MG63 (cell line): Measurements from ENCODE around the gene DMWD. TPM values are rescaled to one million over a fixed set of nuclear protein-coding genes. Genes with fewer than 3 reads are reported as not detected.
A peak's percentile ranks its signal among the peaks of the same experiment; 100 is the strongest.

Experiments
- DNase-seq: peaks from one replicate; pipeline ENCODE4 v3.0.0-alpha.2; 2020
- H3K27me3 ChIP-seq: fragments of 250-450 bp; sonication (Bioruptor Pico); 2 replicates; pipeline ENCODE4 v1.5.1; 2020; ENCODE audit warnings: mild to moderate bottlenecking, moderate library complexity
- H3K36me3 ChIP-seq: fragments of 250-450 bp; sonication (Bioruptor Pico); 2 replicates; pipeline ENCODE4 v1.5.1; 2020; ENCODE audit warnings: mild to moderate bottlenecking, moderate library complexity
- H3K4me3 ChIP-seq: fragments of 250-450 bp; sonication (Bioruptor Pico); 2 replicates; pipeline ENCODE4 v1.5.1; 2020; ENCODE audit warnings: mild to moderate bottlenecking, moderate library complexity
- H3K9me3 ChIP-seq: fragments of 250-450 bp; sonication (Bioruptor Pico); 2 replicates; pipeline ENCODE4 v1.5.1; 2020; ENCODE audit warnings: mild to moderate bottlenecking, moderate library complexity
- total RNA-seq: library from RNA; depleted of rRNA; stranded (reverse); fragments of >200 nt; shearing (Covaris generic); gene quantifications from 2 replicates; pipeline ENCODE4 v1.2.3, GENCODE V29; 2014; ENCODE audit warnings: low replicate concordance

DMWD gene
- total RNA-seq, 1 experiment from 2014 or later, result 30.4 TPM

DNA sequence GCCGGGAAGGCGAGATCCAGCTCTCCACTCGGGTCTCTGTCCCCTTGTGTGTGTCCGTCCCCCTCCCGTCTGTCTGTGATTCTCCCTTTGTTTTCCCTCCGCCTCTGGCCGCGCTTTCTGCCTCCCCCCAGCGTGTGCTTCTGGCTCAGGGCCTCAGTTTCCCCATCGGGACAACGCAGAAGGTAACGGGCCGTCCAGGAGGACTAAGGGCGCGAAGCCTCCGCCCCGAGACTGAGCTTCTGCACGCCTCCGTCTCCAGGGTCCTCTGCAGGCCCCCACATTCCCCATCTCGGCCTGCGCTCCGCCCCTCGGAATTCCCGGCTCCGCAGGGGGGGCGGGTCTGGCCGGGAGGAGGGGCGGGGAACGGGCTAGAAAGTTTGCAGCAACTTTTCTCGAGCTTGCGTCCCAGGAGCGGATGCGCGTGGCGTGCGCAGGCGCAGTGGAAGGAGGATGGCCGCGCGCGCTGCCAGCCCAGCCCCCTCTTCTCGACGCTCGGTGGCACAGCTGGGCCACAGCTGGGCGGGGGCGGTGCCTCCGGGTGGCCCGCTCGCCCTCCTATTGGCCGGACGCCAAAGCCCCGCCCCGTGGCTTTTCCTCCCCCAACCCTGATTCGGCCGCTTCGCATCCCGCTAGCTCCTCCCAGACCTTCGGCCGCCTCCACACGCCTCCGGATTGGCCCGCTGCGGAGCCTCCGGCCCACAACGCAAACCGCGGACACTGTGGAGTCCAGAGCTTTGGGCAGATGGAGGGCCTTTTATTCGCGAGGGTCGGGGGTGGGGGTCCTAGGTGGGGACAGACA is 23.5 kb downstream of the DMWD start, which contains the start of gene SIX5:
TSS of gene SIX5 (minus strand) at position 269 of the 799 bp plus-strand sequence. CDS start 408 bp downstream, outside the sequence.
- Histone ChIP-seq H3K27me3 (no peaks in the 10 kb centered on the region), H3K36me3 (peaks cover 50% of the 10 kb centered on the region), H3K9me3 (no peaks in the 10 kb centered on the region), H3K4me3 (peak within 1 kb of the TSS; percentile 78)
- peak; percentile 98 for DNase-seq

DNA sequence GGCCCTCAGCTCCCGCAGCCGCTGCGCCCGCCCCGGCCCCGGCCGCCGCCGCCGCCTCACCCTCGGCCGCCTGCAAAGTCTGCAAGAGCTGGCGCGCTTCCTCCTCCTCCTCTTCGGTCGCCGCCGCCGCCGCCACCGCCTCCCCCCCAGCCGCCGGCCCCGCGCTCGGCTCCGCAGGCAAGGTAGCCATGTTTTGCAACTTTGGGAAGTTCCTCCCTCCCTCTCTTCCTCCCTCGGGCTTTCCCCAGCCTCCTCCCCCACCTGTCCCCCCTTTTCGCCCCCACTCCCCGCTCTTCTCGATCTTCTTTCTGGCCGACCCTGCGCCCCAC is 24.0 kb downstream of the DMWD start:
- Histone ChIP-seq H3K27me3 (no peaks in the 10 kb centered on the region), H3K4me3 (peak overlapping the region; percentile 78), H3K36me3 (peaks cover 47% of the 10 kb centered on the region), H3K9me3 (no peaks in the 10 kb centered on the region)
- peak; percentile 64 for DNase-seq

DNA sequence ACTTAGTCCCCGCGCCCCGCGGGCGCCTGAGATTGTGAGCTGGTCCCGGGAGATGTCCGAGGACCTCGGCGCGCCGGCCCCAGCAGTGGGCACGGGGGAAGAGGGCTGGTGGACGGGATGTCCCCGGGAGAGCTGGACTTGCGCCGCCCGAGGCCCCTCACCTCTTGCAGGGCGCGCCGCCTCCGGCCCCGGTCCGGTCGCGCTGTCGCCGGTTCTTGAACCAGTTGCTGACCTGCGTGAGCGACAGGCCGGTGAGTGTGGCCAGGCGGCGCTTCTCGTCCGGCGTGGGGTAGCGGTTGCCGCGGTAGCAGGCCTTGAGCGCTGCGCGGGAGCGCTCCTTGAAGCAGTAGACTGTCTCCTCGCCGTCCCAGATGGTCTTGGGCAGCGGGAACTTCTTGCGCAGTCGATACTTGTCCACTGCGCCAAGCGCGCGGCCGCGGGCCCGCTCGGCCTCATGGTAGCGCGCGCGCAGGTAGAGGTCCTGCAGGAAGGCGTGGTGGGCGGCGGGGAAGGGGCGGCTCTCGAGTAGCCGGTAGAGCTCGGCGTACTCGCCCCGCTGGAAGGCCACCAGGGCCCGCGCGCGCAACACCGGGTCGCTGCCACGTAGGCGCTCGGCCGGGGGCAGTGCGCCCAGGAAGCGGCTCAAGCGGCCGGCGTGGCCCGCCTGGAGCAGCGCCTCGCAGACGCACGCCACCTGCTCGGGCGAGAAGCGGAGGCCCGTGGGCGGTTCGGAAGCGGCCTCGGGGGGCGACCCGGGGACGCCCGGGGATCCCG is 24.6 kb downstream of the DMWD start:
- DNase-seq, result peak; percentile 82
- peaks cover 42% of the 10 kb centered on the region for H3K36me3 ChIP-seq

DNA sequence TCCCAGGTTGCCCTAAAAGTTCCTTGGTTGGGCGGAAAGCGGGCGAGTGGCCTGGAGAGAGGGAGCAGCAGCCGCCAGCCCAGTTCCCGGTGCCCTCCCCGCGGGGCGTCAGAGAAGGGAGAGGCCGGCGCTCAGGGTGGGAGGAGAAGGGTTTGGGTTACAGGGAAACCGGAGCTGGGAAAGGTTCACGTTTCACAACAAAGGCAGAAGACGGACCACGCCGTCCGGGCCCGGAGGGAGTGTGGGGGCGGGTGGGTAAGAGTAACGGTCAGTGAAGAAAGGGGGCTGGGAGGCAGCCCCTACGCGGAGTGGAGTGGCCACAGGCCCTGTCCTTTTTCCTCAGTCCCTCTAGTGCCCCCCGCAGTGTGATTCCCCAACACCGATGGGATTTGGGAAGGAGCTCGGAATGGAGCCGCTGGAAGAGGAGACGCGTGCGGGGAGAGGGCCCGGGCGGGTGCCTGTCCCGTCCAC is 25.2 kb downstream of the DMWD start:
- peaks cover 35% of the 10 kb centered on the region for H3K36me3 ChIP-seq
- H3K9me3 ChIP-seq, result no peaks in the 10 kb centered on the region
- DNase-seq, result peak; percentile 92
- H3K27me3 ChIP-seq, result no peaks in the 10 kb centered on the region
- peak overlapping the region; percentile 78 for H3K4me3 ChIP-seq

More for the DNA sequence above, 24.6 kb downstream of the DMWD start:
- Histone ChIP-seq H3K9me3 (no peaks in the 10 kb centered on the region), H3K4me3 (peak overlapping the region; percentile 78), H3K27me3 (no peaks in the 10 kb centered on the region)

DNA sequence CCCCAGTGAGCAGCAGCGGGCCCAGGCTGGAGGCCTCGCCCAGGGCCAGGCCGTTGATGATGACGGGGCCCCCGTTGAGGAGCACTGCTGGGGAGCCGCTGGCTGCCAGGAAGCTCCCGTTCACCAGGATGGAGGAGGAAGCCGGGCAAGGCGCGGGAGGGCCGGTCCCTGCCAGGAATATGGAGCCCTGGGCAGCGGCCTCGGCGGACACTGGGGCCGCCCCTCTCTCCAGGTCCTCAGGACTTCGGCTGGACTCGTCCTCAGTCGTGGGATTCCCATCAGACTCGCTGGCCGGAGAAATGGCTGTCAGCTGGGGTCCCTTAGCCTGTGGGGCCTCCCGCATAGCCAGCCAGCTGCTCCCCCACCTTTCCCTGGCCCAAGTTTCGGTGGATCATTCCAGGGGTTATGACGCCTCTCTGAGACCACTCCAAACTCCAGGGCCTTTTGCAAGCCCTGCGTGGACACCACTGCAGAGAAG is 25.7 kb downstream of the DMWD start:
- DNase-seq, result peak; percentile 46
- H3K4me3 ChIP-seq, result peak overlapping the region; percentile 78
- H3K9me3 ChIP-seq, result no peaks in the 10 kb centered on the region
- H3K27me3 ChIP-seq, result no peaks in the 10 kb centered on the region
- H3K36me3 ChIP-seq, result peaks cover 31% of the 10 kb centered on the region

DNA sequence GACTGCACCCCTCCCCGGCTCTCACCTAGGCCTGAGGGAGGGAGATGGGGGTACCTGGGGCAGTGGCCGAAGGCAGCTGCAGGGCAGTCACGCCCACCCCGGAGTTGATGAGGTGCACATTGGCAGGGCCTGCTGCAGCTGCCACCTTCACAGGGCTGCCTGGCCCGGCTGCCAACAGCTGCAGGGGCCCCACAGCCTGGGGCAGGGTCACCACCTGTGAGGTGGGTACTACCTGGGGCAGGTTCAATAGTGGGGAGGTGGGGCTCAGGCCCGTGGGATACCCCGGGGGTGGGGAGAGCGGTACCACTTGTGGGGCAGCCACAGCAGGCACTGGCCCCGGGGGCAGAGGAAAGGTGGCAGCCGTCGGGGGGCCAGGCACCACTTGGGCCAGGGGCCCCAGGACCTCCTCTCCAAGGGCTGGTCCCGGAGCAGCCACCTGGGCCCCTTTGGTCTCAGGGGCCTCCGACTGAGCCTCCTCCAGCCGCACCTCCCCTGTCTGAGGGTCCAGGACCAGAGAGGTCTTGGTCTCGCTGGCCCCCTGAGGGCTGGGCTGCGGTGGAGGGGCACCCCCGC is 26.3 kb downstream of the DMWD start:
- DNase-seq, result no peak
- H3K4me3 ChIP-seq, result peak overlapping the region; percentile 78
- H3K27me3 ChIP-seq, result no peaks in the 10 kb centered on the region
- H3K9me3 ChIP-seq, result no peaks in the 10 kb centered on the region
- H3K36me3 ChIP-seq, result peaks cover 28% of the 10 kb centered on the region

DNA sequence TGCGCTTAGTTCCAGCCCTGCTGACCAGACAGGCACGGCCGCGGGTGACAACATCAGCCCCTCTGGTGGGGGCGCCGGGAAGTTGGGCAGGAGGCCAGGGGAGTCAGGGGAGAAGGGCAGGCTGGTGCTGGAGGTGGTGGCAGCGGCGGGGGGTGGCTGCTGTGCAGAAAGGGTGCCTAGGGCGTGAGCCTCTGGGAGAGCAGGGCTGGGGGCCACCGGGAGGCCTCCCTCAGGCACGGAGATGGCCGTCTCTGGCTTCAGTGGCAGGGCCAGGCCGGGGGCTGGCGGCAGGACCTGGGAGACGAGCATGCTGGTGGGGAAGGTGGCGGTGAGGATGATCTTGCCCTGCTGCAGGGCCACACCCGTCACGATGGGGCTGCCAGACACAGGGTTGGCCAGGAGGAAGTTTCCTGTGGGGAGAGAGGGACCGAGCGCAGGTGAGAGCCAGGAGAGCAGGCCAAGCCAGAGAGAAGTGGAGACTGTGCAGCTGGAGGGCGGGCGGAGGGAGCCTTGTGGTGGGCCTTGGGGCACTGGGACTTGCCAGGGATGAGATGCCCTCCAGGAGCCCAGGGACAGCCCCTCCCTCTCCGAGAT is 26.8 kb downstream of the DMWD start:
- H3K4me3 ChIP-seq, result no peak overlapping the region
- no peak for DNase-seq
- no peaks in the 10 kb centered on the region for H3K27me3 ChIP-seq

DNA sequence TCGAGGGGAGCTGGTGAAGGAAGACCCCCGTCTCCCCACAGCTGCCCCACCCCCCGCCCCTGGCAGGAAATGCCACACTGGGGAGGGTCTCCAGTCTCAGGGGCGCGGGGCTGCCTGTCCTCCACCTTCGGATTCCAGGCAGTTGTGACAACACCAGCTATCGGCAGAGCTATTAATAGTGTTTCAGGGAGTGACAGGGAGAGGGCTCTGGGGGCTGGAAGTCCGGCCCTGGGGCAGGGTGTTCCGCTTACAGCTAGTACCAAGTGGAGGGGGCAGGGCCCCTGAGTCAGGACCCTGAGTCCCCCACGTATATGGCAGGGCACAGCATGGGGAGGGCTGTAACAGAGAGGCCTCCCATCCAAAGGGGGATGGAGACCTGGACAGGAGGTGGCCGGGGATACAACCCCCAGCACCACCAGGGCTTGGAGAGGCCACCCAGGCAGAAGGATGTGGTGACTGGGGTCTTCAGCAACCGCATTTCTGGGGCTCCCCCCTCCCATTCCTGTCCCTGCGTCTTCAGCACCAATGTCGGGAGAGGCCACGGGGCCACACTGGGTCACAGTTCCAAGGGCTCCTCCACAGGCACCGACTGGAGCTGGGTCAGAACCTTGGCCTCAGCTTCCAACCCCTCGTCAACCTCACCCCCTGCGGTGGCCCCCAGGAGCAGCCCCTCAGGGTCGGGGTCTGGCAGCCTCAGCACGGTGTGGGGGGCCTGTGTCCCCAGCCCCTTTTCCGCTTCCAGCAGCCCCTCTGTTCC is 27.5 kb downstream of the DMWD start:
- no peak for DNase-seq
- Histone ChIP-seq H3K4me3 (no peak overlapping the region), H3K36me3 (peaks cover 17% of the 10 kb centered on the region), H3K27me3 (no peaks in the 10 kb centered on the region), H3K9me3 (no peaks in the 10 kb centered on the region)

More for the DNA sequence above, 26.8 kb downstream of the DMWD start:
- Histone ChIP-seq H3K36me3 (peaks cover 23% of the 10 kb centered on the region), H3K9me3 (no peaks in the 10 kb centered on the region)

DNA sequence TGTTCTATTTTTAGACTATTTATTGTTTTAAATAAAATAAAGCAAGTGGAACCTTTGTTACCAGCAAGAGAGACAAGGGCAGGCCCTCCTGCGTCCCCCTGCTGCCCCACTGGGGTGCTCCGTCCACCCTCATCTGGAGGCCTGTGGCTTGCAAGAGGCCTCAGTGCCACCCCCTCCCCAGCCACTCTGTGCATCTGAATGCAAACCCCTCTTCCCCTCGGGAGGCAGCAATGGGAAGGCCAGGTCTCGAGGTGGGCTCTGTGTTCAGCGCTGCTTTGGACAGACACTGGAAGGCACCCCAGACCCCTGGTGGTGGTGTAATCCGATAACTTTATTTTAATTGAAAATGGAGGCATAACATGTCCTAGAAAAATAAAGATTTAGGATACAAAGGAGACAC is 28.2 kb downstream of the DMWD start:
- no peaks in the 10 kb centered on the region for H3K27me3 ChIP-seq
- DNase-seq, result no peak
- H3K4me3 ChIP-seq, result no peak overlapping the region
- H3K36me3 ChIP-seq, result peaks cover 13% of the 10 kb centered on the region
- H3K9me3 ChIP-seq, result no peaks in the 10 kb centered on the region

DNA sequence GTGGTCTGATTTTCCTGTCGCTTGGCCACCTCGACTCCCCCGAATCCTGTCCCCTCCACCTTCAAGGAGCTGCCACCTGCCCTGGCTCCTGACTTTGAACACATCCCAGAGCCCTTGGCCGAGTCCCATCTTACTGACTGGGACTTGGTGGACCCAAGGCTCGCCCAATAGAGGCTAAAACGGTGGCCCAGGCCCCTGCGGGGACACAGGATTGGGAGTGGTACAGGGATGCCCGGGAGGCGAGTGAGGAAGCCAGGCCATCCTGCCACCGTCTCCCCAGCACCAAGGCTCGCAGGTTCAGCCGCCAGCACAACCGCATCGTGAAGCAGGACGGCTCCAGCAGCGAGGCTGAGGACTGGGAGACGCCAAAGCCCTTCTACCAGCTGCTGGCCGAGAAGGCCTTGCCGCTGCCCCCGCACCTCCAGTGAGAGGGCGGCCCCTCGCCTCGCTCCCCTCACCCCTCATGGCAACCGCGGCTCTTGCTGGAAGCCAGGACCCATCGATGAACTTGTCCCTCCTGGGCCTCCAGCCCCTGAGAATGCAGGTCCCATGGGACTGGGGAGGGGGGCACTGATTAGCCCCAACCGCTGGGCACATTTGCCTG is 28.9 kb downstream of the DMWD start:
- H3K36me3 ChIP-seq, result peaks cover 13% of the 10 kb centered on the region
- no peak for DNase-seq
- H3K4me3 ChIP-seq, result no peak overlapping the region
- no peaks in the 10 kb centered on the region for H3K27me3 ChIP-seq
- no peaks in the 10 kb centered on the region for H3K9me3 ChIP-seq

DNA sequence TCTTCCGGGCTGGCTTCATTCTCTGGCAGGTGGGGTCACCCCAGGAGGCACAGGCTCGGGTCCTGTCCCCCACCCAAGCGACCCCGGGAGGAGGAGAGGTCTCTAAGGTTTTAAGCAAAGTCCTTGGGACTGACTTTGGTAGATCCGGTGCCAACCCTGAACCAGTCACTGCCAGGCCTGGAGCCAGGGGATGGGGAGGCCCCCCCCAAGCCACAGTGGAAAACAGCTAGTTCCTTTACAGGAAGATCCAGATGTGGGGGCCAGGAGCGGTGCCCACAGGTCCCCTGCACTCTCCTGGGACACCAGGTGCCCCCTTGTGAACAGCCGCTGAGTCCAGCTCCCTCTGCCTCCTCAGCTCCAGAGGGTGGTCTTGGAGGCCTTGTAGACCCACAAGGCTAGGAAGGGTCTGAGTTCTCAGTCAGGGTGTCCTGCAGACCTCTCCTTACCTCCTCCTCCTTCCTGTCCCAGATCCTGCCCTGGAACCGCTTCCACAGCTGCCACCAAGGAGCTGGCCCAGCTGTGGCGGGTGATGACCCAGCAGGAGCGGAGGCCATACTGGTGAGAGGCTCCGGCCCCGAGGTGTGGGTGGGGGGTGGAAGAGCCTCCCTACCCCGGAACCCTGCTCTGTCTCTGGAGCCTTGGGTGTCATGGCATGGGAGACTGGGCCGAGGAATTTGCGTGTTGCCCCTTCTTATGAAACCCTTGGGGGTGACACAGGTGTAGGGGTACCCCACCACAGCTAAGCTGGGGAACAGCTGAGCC is 29.6 kb downstream of the DMWD start:
- no peak for DNase-seq
- H3K36me3 ChIP-seq, result peaks cover 13% of the 10 kb centered on the region
- no peaks in the 10 kb centered on the region for H3K9me3 ChIP-seq
- H3K4me3 ChIP-seq, result no peak overlapping the region
- no peaks in the 10 kb centered on the region for H3K27me3 ChIP-seq

DNA sequence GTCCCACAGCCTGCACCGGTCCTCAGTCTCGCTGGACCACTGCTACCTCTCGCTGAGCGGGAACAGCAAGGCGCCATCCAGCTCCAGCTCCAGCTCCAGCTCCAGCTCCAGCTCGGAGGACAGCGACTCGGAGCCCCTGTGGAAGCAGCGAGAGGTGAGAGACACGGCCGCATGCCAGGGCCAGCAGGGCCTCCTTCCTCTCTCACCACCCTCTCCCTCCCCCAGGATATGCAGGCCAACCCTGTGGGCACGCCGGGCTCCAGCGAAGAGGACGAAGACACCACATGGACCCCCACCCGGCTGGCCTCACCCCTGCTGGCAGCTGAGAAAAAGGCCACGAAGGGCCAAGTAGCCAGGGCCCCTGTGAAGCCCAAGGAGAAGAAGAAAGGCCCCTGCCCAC is 30.9 kb downstream of the DMWD start:
- H3K27me3 ChIP-seq, result no peaks in the 10 kb centered on the region
- no peak for DNase-seq
- no peak overlapping the region for H3K4me3 ChIP-seq
- peaks cover 12% of the 10 kb centered on the region for H3K36me3 ChIP-seq
- H3K9me3 ChIP-seq, result no peaks in the 10 kb centered on the region

DNA sequence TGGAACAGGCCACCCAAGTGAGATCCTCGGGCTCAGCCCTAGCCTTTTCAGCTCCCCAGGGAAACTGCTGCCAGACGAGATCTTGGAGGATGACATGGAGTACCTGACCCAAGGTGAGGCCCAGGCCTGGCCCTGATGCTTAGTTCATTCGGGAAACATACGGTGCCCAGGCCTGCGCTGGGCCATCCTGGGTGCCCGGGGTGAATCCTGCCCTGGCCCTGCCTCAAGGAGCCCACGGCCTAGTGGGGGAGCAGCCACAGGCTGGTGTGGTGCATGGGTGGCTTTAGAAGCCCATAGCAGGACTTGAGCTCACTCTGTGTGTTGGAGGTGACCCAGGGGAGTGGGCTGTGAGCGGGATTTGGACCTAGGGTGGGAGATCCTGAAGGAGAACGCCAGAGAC is 33.7 kb downstream of the DMWD start:
- no peak for DNase-seq
- H3K36me3 ChIP-seq, result no peaks in the 10 kb centered on the region
- no peaks in the 10 kb centered on the region for H3K27me3 ChIP-seq
- H3K4me3 ChIP-seq, result no peak overlapping the region
- H3K9me3 ChIP-seq, result no peaks in the 10 kb centered on the region

DNA sequence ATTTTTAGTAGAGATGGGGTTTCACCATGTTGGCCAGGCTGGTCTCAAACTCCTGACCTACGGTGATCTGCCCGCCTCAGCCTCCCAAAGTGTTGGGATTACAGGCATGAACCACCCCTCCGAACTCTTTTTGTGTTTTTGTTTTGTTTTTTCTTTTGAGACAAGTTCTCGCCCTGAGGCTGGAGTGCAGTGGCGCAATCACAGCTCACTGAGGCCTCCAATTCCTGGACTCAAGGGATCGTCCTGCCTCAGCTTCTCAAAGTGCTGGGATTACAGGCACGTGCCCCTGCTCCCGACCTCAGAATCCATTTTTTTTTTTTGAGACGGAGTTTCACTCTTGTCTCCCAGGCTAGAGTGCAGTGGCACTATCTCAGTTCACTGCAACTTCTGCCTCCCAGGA is 35.0 kb downstream of the DMWD start:
- Histone ChIP-seq H3K36me3 (no peaks in the 10 kb centered on the region), H3K9me3 (no peaks in the 10 kb centered on the region), H3K4me3 (no peak overlapping the region), H3K27me3 (no peaks in the 10 kb centered on the region)
- no peak for DNase-seq

DNA sequence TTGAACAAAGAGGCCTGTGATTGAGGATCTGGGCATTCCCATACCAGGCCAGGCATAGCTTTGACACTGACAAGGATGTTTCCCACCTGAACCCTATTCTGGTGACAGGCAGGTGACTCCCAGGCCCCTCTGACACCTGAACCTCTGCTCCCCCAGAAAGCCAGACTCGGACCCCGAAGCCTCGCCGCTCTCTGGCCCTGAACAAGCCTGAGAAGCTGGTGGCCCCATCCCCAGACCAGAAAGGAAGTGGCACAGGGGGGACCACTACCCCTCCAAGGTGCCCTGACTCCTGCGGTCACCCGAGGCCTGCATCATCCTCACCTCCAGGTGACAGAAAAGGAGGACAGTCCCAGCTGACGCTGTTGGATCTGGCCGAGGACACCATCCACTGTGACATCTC is 38.3 kb downstream of the DMWD start:
- Histone ChIP-seq H3K9me3 (no peaks in the 10 kb centered on the region), H3K4me3 (no peak overlapping the region), H3K27me3 (no peaks in the 10 kb centered on the region), H3K36me3 (no peaks in the 10 kb centered on the region)
- DNase-seq, result no peak
